HG02852 (cell line): Measurements from ENCODE around the gene PPID.
"Not testable (repeated sequence)": the region's sequence is repeated elsewhere in the genome, so short reads cannot be mapped to it uniquely, and the experiment has no call there.

Experiments used
- ATAC-seq: cut with Tn5 transposase; IDR thresholded peaks from one replicate; pipeline ENCODE4 v1.9.1; 2021; ENCODE audit warnings: mild to moderate bottlenecking, moderate library complexity; ENCODE audit not compliant: unreplicated experiment

PPID gene

DNA sequence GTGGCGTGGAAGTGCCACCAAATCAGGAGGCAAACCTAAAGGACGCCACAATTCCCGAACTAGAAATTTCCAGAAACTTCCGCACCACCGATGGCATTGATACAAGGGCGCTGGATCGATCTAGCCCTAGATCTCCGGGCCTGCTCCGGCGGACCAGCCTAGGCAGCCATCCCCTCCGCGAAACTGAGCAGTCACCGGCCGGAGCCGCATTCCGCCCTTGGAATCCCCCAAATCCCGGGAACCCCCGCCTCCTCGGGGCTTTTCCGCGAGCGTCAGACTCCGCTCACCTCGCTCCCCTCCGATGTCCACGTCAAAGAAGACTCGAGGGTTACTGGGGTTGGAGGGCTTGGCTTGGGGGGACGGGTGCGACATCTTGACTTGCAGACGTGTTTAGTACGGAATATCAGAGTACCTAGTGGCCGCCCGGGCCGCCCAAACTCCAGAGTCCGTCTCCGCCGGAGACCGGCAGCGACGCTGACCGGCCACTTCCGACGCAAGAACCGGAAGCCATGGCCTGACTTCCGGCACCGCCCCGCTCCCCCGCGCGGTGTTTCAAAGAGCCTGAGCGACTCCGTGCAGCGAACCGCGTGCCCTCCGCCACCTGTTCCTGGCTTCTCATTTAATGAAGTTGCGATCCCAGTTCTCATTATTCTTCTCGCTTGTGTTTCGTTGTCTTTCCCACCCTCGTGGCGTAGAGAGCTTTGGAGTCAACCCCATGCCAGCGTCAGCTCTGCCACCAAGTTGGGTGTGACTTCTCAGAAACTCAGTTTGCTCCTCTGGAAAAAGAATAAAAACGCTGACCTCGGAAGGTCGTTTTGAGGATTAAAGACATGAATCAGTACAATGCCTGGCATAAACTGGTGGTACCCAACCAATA, at the start of gene PPID:
Gene PPID, minus strand, starts transcription at position 480 of the 877 bp plus-strand sequence. Its CDS starts 108 bp downstream, at position 372.
- peak; percentile 97 for ATAC-seq

DNA sequence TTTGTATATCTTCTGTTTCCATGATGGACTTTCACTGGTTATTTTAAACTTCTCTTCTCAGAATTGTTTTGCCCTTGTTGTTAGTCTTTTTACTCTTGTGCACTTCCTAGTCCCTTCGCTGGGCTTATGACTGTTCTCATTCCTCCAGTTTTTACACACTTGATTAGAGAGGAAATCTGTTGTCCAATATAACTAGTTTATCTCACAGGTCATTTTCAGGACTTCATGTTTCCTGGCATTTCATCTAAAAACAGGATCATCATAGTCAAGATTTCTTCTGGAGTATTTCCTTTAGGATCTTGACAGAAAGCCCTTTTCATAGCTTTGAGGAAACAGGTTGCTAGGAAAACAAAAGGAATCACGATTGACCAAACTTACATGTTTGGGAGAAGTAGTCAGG, 48.6 kb upstream of the PPID start:
- ATAC-seq, result no peak

DNA sequence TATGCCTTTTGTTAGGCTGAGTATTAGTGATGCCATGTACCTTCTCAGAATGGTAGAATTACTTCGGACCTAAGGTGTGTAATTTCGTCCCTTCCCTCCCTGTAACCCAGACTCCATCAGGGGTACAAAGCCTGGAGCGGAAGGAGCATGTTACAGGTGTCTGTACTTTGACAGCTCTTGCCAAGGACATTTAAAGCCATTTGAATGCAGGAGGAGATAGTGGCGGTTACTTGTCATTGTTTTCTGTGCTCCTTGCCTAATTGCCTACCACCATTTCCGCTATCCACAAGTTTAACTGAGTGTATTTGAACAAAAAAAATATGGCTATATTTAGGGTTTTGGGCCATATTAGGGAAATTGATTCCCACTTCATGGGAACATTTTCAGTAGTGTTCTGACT, 47.5 kb upstream of the PPID start:
- ATAC-seq, result no peak

DNA sequence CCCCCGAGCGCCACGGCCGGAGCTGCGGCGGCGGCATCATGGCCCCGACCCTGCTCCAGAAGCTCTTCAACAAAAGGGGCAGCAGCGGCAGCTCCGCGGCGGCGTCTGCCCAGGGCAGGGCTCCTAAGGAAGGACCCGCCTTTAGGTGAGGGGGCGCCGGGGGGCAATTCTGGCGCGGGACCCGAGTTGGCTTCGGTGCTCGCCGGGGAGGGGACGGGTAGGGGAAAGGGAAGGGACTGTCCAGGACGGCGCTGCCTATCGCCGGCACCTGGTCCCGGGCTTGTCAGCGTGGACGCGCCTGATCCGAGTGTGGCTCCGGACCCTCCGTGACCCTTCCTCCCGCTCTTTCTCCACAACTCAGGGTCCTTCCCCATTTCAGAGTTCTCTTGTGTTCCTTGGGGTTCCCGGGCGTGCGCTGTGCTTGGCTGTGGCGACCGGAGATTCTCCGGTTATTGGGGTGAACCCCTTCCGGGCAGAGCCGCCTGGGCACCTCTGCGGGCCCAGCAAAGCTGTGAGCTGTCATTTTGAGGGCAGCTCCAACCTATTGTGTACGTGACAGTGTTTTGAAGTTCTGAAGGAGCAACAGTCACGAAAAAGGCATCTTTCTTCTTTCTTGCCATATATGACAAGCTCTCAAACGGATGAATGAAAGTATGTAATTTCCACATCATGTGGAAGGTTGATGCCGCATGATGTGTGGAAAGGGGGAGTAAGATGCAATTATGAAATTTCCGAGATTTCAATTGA, 46.2 kb upstream of the PPID start:
- ATAC-seq, result peak; percentile 33

DNA sequence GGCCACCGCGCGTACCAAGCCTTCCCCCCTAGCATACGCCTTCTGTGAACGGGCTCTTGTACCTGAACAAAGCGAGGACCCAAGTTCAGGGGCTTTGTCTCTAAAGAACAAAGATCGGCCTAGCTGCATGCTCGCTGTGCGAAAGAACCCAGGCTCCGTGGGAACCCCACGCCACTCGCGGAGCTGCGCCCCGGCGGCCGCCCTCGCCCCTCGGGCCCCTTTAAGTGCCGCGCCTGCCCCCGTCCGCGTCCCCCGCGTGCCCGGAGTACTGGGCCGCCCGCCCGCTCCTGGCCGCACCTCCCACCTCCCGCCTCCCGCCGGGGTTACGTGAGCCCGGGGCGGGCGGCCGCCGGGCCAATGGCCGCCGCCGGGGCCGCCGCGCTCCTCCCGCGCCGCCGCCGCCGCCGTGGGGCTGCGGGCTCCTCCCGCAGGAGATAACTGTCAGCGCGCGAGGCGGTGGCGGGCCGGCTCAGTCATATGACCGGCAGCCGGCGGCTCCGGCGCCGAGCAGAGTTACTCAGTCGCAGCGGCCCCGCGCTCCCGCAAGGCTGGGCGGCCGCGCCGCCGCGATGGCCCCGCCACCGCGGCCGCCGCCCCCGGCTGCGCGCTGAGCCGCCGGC, 45.5 kb upstream of the PPID start, which contains the start of gene FNIP2:
Gene FNIP2, plus strand, starts transcription at position 472 of the 620 bp plus-strand sequence. CDS start 187 bp downstream, outside the sequence.
- peak; percentile 82 for ATAC-seq

DNA sequence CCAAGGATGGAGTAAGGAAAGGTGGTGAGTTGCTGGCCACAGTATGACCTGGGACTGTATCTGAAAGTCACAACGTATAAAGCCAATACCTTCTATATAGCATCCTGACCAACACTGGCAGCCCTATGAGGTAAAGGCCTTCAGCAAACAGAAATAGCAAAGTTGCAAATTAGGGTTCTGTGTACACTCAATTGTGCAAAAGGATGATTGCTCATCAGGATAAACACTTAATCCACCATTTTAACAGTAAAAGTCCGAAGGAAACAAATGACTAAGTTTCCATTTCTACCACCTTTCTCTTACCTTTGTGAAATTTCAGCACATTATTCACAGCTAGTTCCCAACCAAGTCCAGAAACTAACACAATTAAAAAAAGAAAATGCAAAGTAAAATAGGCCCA, 44.3 kb upstream of the PPID start:
- no peak for ATAC-seq

DNA sequence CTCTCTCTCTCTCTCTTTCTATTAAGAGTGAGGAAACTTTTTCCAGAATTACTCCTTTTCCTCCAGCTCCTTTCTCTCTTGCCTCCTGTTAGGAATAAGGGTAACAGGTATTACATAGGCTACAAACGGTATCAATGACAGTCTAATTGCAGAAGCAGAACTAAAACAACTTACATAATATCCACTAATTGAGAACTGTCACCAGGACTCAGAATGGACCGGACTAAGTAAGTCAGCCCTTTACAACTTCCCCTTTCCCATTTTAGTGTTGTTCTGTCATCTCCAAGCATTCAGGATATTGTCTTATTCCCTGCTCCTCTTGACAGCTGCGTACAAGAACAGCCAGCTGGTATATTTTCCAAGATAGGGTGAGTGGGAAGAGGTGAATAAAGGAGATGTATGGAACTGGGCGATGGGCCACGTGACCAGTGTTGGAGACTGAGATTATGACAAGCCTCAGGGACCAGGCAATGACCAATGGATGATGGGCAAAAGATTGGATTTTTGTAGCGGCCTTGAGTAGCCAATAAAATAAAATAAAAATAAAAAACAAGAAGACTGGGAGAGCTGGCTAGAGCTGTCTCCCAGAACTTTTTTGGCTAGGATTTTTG, 43.3 kb upstream of the PPID start:
- no peak for ATAC-seq

DNA sequence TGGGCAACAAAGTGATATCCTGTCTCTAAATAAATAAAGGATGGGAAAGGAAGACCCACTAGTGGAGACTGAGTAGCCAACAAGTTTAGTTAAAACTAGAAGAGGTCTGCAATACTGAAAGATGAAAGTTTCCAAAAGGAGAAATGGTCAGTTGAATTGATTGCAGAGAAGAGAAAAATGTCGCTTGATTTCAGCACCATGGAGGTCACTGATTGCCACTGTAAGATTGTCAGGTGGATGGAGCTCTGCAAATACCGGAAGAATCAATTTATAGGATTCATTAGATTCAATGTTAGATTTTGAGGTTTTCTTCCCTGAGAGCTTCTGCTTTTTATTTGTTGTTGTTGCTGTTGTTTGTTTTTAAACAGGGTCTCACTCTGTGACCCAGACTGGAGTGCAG, 40.3 kb upstream of the PPID start:
- no peak for ATAC-seq

DNA sequence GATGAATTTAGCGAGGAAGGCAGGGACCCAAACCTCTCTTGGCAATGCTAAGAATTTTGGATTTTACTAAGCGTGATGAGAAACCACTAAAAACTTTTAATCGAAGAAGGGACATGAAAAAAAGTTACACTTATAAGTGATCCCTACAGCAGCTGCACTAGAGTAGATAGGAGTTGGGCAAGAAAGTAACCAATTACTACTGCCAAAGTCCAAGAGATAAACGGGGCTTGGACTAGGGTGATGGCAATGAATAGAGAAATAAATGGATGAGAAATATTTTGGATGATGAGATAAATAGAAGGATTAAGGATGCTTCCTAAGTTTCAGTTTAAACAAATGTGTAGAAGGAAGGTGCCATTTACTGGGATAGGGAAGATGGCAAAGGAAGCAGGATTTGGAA, 39.4 kb upstream of the PPID start:
- no peak for ATAC-seq

DNA sequence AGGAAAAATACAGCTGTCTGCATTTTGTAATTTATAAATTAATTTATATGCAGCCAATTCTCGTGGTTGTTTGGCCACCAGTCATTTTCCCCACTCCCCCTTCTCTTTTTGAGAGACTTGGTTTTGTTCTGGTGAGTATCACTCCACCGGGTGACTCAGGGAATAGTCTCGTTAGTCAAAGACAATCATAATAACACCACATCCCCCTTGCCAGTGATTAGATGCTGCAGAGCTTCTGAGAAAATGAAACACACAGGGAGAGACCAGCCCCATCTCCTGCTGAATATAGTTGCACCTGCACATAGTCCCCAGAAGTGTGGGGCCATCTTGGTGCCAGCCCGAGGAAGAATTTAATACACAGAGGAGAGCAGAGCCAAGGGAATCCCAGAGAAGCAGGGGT, 37.7 kb upstream of the PPID start:
- no peak for ATAC-seq

DNA sequence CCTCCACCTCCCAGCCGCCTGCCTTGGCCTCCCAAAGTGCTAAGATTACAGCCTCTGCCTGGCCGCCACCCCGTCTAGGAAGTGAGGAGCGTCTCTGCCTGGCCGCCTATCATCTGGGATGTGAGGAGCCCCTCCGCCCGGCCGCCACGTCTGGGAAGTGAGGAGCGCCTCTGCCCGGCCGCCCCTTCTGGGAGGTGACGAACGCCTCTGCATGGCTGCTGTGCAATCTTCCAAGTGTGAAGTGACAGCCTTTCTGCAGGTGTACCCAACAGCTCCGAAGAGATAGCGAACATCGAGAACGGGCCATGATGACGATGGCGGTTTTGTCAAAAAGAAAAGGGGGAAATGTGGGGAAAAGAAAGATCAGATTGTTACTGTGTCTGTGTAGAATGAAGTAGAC, 36.3 kb upstream of the PPID start:
- not testable (repeated sequence) for ATAC-seq

DNA sequence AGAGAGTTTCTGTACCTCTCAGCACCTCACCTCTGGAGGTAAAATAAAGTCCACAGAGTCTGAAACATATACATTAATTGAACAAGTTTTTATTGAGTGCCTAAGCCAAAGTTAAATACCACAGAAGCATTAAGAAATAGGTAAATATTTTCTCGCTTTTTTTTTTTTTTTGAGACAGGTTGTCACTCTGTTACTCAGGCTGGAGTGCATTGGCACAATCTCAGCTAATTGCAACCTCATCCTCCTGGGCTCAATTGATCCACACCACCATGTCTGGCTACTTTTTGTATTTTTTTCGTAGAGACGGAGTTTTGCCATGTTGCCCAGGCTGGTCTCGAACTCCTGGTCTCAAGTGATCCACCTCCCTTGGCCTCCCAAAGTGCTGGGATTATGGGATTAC, 35.5 kb upstream of the PPID start:
- no peak for ATAC-seq

DNA sequence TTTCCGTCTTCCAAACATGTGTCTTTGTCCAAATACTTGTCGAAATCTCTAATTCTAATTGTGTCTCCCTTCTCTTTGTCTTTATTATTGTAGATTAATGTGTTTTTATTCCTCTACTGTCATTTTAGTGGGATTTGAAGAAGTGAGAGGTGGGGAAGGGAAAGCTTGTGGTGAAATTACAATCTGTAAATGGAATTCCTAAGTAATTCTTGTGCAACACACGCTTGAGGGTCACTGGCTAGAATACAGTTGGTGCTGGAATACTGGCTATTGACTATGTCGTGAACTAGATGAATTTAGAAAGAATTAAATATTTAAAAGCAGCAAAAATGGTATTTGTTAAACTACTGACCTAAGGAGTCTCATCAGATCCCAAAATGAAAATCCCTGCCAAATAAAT, 34.9 kb upstream of the PPID start:
- ATAC-seq, result no peak

DNA sequence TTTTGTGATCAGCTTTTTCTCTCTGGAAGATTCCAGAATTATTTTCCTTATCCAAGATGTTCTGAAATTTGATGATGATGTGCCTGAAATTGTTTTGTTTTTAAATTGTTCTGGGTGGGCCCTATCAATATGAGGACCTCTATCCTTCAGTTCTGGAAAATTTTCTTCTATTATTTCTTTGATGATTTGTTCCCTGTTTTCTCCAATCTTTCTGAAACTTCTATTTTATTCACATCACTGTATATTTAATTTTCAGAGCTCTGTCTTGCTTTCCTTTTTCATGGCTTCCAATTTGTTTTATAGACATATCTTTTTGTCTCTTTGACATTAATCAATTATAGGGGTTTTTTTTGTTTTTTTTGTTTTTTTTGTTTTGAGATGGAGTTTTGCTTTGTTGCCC, 33.4 kb upstream of the PPID start:
- ATAC-seq, result no peak

DNA sequence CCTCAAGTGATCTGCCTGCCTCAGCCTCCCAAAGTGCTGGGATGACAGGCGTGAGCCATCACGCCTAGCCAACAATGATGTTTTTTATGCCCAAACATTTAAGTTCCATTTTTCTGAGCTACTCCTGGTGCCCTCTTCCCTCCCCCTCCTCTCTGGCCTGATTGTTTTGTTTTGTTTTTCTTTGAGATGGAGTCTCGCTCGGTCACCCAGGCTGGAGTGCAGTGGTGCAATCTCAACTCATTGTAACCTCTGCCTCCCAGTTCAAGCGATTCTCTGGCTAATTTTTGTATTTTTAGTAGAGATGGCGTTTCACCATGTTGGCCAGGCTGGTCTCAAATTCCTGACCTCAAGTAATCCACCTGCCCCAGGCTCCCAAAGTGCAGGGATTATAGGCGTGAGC, 32.6 kb upstream of the PPID start:
- ATAC-seq, result not testable (repeated sequence)

DNA sequence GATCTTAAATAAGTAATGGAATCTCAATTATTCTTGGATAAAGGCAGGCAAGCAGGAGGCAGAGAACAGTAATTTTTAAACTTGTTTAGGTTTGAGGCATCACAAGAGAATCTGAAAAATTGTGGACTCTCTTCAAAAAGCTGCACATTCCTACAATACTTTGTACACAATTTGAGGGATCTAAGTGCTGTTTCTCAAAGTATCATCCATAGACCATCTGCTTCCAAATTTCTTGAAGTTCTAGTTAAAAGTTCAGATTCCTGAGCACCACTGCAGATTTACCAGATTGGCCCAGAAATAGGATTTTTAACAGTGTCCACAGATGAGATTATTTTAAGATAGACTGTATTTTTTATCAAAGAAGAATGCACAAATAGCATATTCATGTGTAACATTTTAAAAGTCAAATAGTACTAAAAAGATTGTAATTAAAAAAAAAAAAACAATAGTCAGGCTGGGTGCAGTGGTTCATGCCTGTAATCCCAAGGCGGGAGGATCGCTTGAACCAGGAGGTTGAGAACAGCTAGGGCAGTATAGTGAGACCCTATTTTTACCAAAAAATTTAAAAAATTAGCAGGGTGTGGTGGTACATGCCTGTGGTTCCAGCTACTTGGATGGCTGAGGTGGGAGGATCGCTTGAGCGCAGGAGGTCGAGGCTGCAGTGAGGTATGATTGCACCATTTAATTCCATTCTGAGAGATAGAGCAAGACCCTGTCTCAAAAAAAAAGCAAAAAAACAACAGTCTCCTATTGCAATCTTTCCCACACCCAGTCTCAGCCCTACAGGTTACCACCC, 31.4 kb upstream of the PPID start:
- ATAC-seq, result no peak

DNA sequence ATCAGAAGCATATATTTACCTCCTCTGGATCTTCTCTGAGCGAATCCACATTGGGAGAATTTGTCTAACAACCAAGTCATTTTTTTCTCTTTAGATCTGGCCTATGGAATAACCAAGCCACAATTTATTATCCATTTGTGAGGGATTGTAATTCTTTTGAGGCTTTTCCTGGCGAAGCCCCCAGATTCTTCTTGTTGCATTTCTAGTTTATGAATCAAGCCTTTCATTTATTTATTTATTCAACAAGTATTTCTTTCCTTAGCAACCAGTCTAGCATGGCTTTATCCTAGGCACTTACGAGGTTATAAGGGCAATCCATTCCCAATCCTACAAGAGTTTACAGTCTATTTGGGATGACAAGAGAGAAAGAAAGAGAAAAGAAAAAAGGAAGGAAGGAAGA, 27.2 kb upstream of the PPID start:
- ATAC-seq, result no peak

DNA sequence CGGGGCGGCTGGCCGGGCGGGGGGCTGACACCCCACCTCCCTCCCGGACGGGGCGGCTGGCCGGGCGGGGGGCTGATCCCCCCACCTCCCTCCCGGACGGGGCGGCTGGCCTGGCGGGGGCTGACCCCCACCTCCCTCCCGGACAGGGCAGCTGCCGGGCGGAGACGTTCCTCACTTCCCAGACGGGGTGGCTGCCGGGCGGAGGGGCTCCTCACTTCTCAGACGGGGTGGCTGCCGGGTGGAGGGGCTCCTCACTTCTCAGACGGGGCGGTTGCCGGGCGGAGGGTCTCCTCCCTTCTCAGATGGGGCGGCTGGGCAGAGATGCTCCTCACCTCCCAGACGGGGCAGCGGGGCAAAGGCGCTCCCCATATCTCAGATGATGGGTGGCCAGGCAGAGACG, 23.3 kb upstream of the PPID start:
- ATAC-seq, result not testable (repeated sequence)

DNA sequence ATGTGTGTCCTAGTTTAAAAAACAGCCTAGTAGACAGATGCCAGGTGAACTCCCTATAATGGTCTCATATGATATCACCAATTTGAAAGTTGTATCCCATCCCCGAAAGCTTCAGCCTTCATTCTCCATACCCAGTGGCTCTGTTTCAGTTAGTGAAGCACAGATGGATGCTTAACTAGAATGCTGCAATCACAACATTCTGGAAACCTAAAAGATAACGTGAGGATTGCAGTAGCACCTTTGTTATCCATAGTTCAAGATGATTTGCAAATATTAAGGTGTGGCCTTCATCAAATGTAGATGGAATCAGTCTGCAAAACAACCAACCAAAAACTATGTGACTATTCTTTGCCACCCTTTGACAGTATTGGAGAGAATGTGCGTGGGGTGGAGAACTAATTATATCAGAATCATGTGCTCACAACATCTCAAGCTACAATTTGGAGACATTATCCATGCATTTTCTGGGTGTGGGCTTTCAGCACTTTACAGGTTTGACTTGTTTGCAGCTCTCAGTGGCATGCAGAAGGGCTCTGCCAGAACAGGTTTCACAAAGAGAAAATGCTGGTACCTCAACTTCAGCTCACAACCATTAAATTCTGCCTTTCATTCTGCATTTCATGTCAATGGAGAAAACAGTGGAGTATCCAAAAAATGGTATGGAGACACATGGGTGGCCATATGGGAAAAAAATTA, 18.3 kb upstream of the PPID start:
- no peak for ATAC-seq

DNA sequence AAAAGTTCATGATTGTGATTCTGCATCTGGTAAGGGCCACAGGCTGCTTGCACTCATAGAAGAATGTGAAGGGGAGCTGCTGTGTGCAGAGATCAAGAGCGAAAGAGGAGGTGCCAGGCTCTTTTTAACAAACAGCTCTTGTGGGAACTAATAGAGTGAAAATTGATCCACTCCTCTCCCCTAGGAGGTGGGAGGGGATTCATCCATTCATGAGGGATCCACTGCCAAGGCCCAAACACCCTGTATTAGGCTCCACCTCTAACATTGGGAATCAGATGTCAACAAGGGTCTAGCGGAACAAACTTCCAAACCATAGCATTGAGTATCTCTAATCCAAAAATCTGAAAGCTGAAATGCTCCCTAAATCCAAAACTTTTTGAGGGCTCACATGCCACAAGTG, 16.4 kb upstream of the PPID start:
- no peak for ATAC-seq
